Chondrocyte (in vitro differentiated cells): Measurements from ENCODE around the gene SNORC. TPM values are rescaled to one million over a fixed set of nuclear protein-coding genes. Genes with fewer than 3 reads are reported as not detected.
A peak's percentile ranks its signal among the peaks of the same experiment; 100 is the strongest.

Source experiments
- DNase-seq: peaks from one replicate; pipeline ENCODE4 v3.0.0; 2021; ENCODE audit warnings: mixed read lengths, low spot score
- H3K27ac Mint-ChIP-seq: one replicate; pipeline ENCODE4 v1.8.0; 2021; ENCODE audit warnings: mild to moderate bottlenecking, moderate library complexity, mixed read lengths; ENCODE audit not compliant: unreplicated experiment
- H3K27me3 Mint-ChIP-seq: 2 replicates; pipeline ENCODE4 v1.8.0; 2021; ENCODE audit warnings: low read depth, mixed read lengths
- H3K36me3 Mint-ChIP-seq: 2 replicates; pipeline ENCODE4 v1.8.0; 2021; ENCODE audit warnings: low read depth, mixed read lengths
- H3K4me1 Mint-ChIP-seq: 2 replicates; pipeline ENCODE4 v1.8.0; 2021; ENCODE audit warnings: low read depth, mild to moderate bottlenecking, mixed read lengths
- H3K4me3 Mint-ChIP-seq: one replicate; pipeline ENCODE4 v1.8.0; 2021; ENCODE audit warnings: mild to moderate bottlenecking, moderate library complexity, mixed read lengths; ENCODE audit not compliant: unreplicated experiment
- H3K9me3 Mint-ChIP-seq: 2 replicates; pipeline ENCODE4 v1.8.0; 2021; ENCODE audit warnings: low read depth, mixed read lengths
- CTCF ChIP-seq: fragments of 200-600 bp; sonication (generic); IDR thresholded peaks from 2 replicates; pipeline ENCODE4 v1.5.0; 2021; ENCODE audit warnings: antibody characterized with exemption, mild to moderate bottlenecking, moderate library complexity
- total RNA-seq: library from RNA; stranded (reverse); gene quantifications from 3 replicates; pipeline ENCODE4 v1.2.1, GENCODE V29; 2021

Gene SNORC
- total RNA-seq, 1 donor from 2014 or later = 2.1 TPM

GRCh38 chr2:232859385-232859916 is 10.6 kb upstream of the SNORC start:
- Mint-ChIP-seq H3K9me3 (no peaks in the 10 kb centered on the region), H3K27me3 (no peaks in the 10 kb centered on the region), H3K36me3 (peaks cover 21% of the 10 kb centered on the region), H3K4me3 (no peak overlapping the region), H3K4me1 (peaks cover 34% of the 10 kb centered on the region), H3K27ac (peak overlapping the region; percentile 45)
- no peak for TF ChIP-seq CTCF
- DNase-seq = no peak

GRCh38 chr2:232860593-232861241 is 9.3 kb upstream of the SNORC start:
- no peak for TF ChIP-seq CTCF
- Mint-ChIP-seq H3K27me3 (no peaks in the 10 kb centered on the region), H3K9me3 (no peaks in the 10 kb centered on the region), H3K27ac (no peak overlapping the region), H3K4me3 (no peak overlapping the region), H3K36me3 (peaks cover 21% of the 10 kb centered on the region), H3K4me1 (peaks cover 25% of the 10 kb centered on the region)
- DNase-seq = no peak

GRCh38 chr2:232861353-232861752 is 8.7 kb upstream of the SNORC start:
- no peak for DNase-seq
- Mint-ChIP-seq H3K27ac (no peak overlapping the region), H3K4me1 (peaks cover 23% of the 10 kb centered on the region), H3K9me3 (no peaks in the 10 kb centered on the region), H3K36me3 (peaks cover 19% of the 10 kb centered on the region), H3K4me3 (no peak overlapping the region), H3K27me3 (no peaks in the 10 kb centered on the region)
- no peak for TF ChIP-seq CTCF

- Mint-ChIP-seq H3K36me3 (peaks cover 6% of the 10 kb centered on the region), H3K4me3 (no peak overlapping the region), H3K9me3 (no peaks in the 10 kb centered on the region), H3K27me3 (no peaks in the 10 kb centered on the region), H3K27ac (no peak overlapping the region), H3K4me1 (peaks cover 8% of the 10 kb centered on the region)
- no peak for TF ChIP-seq CTCF
- DNase-seq = no peak
Observed at GRCh38 chr2:232863996-232864395, 6.1 kb upstream of the SNORC start.

- DNase-seq = no peak
- no peaks in the 10 kb centered on the region for H3K36me3 Mint-ChIP-seq
- H3K27me3 Mint-ChIP-seq = no peaks in the 10 kb centered on the region
- no peak for TF ChIP-seq CTCF
- no peak overlapping the region for H3K27ac Mint-ChIP-seq
- no peaks in the 10 kb centered on the region for H3K9me3 Mint-ChIP-seq
- peaks cover 8% of the 10 kb centered on the region for H3K4me1 Mint-ChIP-seq
- H3K4me3 Mint-ChIP-seq = no peak overlapping the region
Observed at GRCh38 chr2:232865165-232865564, 4.9 kb upstream of the SNORC start.
